Hypothalamus (tissue), 51 donors: ENCODE data around the gene LTBP1.
"Not testable (repeated sequence)": the region's sequence is repeated elsewhere in the genome, so short reads cannot be mapped to it uniquely, and the experiment has no call there.

Experiments used
- DNase-seq, 51 donors: peaks; one replicate each; lab custom pipeline; 2025; lab: John Stamatoyannopoulos, UW

LTBP1 gene

GRCh38 chr2:33363325-33364298, 416.9 kb downstream of the LTBP1 start:
- DNase-seq = no peak

- no peak for DNase-seq
Observed at GRCh38 chr2:33365264-33365970, 418.7 kb downstream of the LTBP1 start.

- peak in 31 of 51 donors; percentile 1 to 65 (median 30) for DNase-seq
Observed at GRCh38 chr2:33366473-33366872, 419.7 kb downstream of the LTBP1 start.

- DNase-seq = not testable (repeated sequence)
Observed at GRCh38 chr2:33368524-33368923, 421.8 kb downstream of the LTBP1 start.

GRCh38 chr2:33369191-33369590, 422.4 kb downstream of the LTBP1 start:
- no peak for DNase-seq

- no peak for DNase-seq
Observed at GRCh38 chr2:33370636-33371265, 424.0 kb downstream of the LTBP1 start.

- peak in 2 of 51 donors; percentile 8 to 54 for DNase-seq
Observed at GRCh38 chr2:33371304-33372090, 424.7 kb downstream of the LTBP1 start.

- peak in 5 of 51 donors; percentile 7 to 41 (median 8) for DNase-seq
Observed at GRCh38 chr2:33372940-33373553, 426.3 kb downstream of the LTBP1 start.

- DNase-seq = no peak
Observed at GRCh38 chr2:33373986-33374385, 427.2 kb downstream of the LTBP1 start.

GRCh38 chr2:33375054-33375453, 428.3 kb downstream of the LTBP1 start:
- no peak for DNase-seq

GRCh38 chr2:33377048-33377447, 430.3 kb downstream of the LTBP1 start:
- DNase-seq = no peak

GRCh38 chr2:33378556-33379210, 431.9 kb downstream of the LTBP1 start:
- DNase-seq = peak in 19 of 51 donors; percentile 6 to 70 (median 23)

- no peak for DNase-seq
Observed at GRCh38 chr2:33380001-33380609, 433.4 kb downstream of the LTBP1 start.

GRCh38 chr2:33380719-33381118, 434.0 kb downstream of the LTBP1 start:
- no peak for DNase-seq

- DNase-seq = no peak
Observed at GRCh38 chr2:33381301-33381858, 434.6 kb downstream of the LTBP1 start.

GRCh38 chr2:33383855-33384598, 437.3 kb downstream of the LTBP1 start:
- DNase-seq = no peak

GRCh38 chr2:33384599-33384961, 437.8 kb downstream of the LTBP1 start:
- no peak for DNase-seq

GRCh38 chr2:33388996-33389395, 442.2 kb downstream of the LTBP1 start:
- DNase-seq = no peak
